GM19238 (cell line): ENCODE measurements around the gene ABHD5.

Experiments
- DNase-seq: peaks from one replicate; pipeline ENCODE4 v3.0.0; 2011; ENCODE audit warnings: low spot score; ENCODE audit not compliant: insufficient read length

ABHD5 gene

GRCh38 chr3:43779850-43780249 is 89.1 kb downstream of the ABHD5 start:
- DNase-seq, result no peak

GRCh38 chr3:43782541-43782940 is 91.8 kb downstream of the ABHD5 start:
- no peak for DNase-seq
